Measurements from ENCODE around the gene CFAP43.

GRCh38 chr10:104267721-104268404, 35.7 kb upstream of the CFAP43 start:
- TF ChIP-seq CTCF (IDR thresholded peaks at IDR 0.05 in 4 of 5, conservative IDR thresholded peaks at IDR 0.05 in 1 of 5) (no peak), POLR2A (IDR thresholded peaks at IDR 0.05) (no peak)

Data from gastrocnemius medialis (tissue), 4 donors.